SKM-1 (cell line): ENCODE results near the gene ATAD3B.
"Not testable (repeated sequence)": the region's sequence is repeated elsewhere in the genome, so short reads cannot be mapped to it uniquely, and the experiment has no call there.

Source experiments
- DNase-seq: peaks from one replicate; lab custom pipeline; 2025; ENCODE audit not compliant: unreplicated experiment; lab: John Stamatoyannopoulos, UW

ATAD3B gene

GRCh38 chr1:1450616-1451015 is 20.9 kb upstream of the ATAD3B start:
- DNase-seq: not testable (repeated sequence)

DNA sequence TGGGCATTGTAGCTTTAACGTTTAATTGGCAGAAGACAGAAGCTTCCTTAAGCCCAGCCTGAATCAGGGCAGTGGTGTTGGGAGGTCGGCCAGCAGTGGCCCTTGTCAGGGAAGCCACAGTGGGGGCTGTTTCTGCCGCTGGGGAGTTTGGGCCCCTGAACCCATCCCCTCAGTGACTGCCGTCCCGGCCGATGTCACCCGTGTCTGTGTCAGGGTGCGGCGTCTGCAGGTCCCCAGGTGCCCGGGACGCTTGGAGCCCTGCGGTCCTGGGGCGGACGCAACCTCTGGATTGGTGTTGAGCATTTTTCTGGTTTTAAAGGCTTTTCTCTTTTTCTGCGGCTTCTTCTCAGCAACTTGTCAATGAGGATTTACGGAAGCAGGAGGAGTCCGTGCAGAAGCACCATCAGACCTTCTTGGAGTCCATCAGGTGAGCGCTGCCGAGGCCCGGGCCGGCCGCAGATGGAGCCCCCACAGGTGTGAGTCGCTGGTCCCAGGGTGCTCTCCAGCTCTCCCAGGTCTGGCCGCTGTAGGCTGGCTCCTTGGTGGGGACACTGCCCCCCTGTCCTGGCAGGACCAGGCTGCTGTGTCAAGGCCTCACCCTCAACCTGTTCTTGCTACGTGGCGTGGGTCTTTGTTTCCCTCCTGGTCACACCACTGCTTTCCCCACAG is 19.7 kb upstream of the ATAD3B start:
- DNase-seq: no peak

GRCh38 chr1:1452365-1452739 is 19.2 kb upstream of the ATAD3B start:
- DNase-seq: not testable (repeated sequence)

GRCh38 chr1:1452882-1453281 is 18.7 kb upstream of the ATAD3B start:
- DNase-seq: no peak

DNA sequence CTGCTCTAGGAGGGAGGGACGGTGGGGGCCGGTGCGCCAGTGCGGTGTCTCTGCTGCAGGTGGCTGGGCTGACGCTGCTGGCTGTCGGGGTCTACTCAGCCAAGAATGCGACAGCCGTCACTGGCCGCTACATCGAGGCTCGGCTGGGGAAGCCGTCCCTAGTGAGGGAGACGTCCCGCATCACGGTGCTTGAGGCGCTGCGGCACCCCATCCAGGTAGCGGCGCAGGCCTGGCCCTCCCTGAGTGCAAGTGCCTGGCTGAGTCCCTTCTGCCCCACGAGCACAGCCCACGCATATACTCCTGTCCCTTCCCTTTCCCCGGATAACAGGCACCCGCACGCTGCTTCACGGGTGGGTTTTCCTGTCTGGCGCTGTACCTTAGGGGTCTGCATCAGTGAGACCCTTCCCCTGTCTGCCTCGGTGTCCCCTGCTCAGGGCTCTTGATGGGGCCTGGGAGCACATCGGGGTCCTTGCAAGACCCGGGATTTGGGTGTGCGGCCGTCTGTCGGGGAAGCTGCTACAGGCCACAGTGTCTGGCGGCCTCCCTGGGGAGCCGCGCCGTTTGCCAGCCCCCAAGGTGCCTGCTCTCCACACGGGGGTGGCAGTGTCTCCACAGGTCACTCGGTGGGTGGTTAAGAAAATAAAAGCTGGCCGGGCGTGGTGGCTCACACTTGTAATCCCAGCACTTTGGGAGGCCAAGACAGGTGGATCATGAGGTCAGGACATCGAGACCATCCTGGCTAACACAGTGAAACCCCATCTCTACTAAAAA is 17.1 kb upstream of the ATAD3B start:
- DNase-seq: not testable (repeated sequence)

- DNase-seq: no peak
These were observed 16.1 kb upstream of the ATAD3B start for GRCh38 chr1:1455366-1455884.

DNA sequence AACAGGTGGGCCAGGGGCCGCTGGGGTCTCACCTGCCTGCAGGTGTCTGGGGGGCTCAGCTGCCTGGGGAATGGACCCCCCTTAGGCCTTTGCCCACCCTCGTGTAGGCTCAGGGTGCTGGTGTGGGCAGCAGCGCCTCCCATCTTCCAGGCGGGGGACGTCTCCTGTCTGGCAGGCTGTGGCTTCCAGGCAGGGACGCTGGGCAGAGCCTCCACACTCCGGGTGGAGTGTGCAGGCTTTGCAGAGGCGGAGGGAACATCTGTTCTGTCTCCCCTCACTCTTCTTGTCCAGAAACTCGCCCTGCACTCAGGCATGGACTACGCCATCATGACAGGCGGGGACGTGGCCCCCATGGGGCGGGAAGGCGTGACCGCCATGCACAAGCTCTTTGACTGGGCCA is 15.6 kb upstream of the ATAD3B start:
- DNase-seq: not testable (repeated sequence)

GRCh38 chr1:1456683-1457255 is 14.8 kb upstream of the ATAD3B start:
- not testable (repeated sequence) for DNase-seq

- DNase-seq: not testable (repeated sequence)
These were observed 12.4 kb upstream of the ATAD3B start for GRCh38 chr1:1459156-1459555.

DNA sequence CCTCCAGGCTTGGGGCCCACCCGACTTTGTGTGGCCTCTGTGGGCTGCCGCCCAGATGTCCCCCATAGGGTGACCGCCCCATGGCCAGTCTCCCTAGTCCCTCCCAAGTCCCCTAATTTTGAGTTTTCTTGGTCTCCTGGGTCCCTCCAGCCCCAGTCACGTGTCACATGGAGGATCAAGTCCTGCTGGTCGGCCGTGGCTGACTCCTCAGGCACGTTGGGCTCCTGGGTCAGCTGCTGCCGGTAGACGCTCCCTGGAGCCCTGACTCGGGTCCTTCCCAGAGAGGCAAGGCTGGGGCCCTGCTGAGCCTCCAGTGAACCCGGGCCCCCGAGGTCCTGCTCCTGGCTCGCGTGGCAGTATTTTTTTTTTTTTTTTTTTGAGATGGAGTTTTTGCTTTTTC is 11.9 kb upstream of the ATAD3B start:
- DNase-seq: not testable (repeated sequence)

- DNase-seq: no peak
These were observed 10.9 kb upstream of the ATAD3B start for GRCh38 chr1:1460540-1461130.

GRCh38 chr1:1461721-1462317 is 9.7 kb upstream of the ATAD3B start:
- DNase-seq: no peak

- no peak for DNase-seq
These were observed 9.1 kb upstream of the ATAD3B start for GRCh38 chr1:1462318-1462966.

GRCh38 chr1:1463312-1463711 is 8.3 kb upstream of the ATAD3B start:
- no peak for DNase-seq

DNA sequence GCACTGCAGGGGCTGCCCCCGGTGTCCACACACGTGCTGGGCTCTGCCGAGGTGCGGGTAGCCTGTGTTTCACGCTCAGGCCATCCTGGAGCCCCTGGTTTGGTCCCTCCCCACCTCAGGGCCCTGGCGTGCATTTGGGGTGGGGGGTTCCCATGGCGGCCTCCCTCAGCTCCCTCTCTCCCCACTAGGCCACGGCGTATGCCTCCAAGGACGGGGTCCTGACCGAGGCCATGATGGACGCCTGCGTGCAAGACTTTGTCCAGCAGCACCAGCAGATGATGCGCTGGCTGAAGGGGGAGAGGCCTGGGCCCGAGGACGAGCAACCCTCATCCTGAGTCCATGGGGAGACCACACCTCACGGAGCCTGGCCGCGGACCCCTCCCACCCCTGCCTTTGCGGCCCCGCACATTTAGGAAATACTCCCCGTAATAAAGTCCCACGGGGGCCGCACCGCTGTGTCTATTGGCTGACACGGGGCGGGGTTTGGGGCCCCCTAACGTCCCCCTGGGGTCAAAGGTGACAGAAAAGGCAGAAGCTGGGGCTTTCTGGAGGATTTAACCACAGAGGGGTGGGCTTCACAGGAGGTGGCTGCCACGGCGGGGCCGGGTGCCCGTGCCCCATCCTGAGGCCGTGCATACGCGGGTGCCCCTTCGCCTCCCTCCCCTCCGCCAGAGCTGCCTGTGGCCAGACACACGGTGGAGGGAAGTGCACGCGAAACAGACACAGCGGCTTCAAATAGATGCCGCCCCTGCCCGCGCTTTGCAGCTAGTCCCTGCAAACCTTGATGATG is 3.2 kb upstream of the ATAD3B start:
- not testable (repeated sequence) for DNase-seq

GRCh38 chr1:1470626-1471388 is 758 bp upstream of the ATAD3B start:
- no peak for DNase-seq

DNA sequence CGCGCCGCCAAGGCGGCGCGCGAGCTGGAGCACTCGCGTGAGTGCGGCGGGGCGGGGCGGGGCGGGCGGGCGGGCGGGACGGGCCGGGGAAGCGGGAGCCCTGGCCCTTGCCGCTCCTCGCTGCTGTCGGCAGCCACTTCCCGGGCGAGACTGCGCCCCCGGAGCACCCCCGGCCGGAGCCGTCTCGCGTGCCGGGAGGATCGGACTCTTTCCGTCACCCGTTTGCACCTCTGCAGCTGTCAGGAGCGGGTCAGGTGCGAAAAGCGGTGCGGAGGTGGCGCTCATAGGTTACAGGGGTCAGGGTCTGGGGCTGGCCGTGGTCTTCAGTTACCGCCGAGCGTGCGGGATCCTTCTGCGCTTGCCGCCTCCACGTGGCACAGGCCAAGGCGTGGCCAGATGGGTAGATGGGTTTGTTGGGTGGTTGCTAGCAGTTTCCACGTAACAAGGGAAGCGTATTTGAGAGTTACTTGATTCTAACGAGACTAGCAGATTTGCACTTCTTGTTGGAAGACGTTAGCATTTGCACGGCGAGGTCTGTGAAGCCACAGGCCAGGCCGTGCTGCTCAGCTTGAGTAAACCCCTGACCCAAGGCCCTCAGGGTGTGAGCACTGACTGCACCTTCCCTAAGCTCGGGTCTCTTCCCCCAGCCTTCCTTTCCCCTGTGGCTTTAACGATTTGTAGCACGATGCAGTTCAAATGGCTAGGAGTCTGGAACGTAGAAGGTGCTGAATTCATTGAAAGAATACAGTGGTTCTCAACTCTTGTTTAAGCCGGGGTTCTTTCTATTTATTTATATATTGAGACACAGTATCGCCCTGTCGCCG is 700 bp downstream of the ATAD3B start:
- not testable (repeated sequence) for DNase-seq

DNA sequence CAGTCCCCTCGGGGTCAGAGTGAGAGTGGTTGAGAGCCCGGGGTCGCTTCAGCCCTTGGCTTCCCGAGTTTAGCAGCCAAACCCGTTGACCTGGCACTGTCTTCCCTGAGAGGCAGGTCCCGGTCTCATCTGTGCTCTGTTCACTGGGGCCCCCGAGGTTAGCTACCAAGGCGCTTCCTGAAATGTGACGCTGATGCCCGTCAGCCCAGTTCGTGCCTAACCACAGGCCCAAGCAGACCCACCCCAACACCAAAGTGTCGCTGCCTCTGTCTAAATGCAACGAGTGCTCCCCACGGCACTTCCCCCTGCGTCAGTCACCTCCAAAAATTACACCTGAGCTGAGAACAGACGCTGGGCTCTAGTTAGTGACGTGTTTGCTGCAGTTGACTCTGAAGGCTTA is 4.4 kb downstream of the ATAD3B start:
- not testable (repeated sequence) for DNase-seq
